Right renal pelvis (tissue), 4 donors: ENCODE measurements around the gene STARD10. TPM values are rescaled to one million over a fixed set of nuclear protein-coding genes. Genes with fewer than 3 reads are reported as not detected.

ENCODE experiments used
- DNase-seq, 4 donors: peaks; one replicate each; pipeline ENCODE4 v3.0.0-alpha.2; 2013; ENCODE audit warnings: low read depth in 4 of 4, low spot score in 3 of 4, missing footprints in 1 of 4
- polyA plus RNA-seq, 4 donors: library from polyadenylated mRNA; unstranded; fragments of 120-200 nt; gene quantifications; one replicate each; pipeline ENCODE4 v1.2.1, GENCODE V29; 2013; ENCODE audit not compliant: insufficient read length in 4 of 4

The STARD10 gene
- polyA plus RNA-seq, 4 donors, result 69.5 to 92.6 (median 79.9) TPM

- no peak for DNase-seq
These were observed 43.2 kb downstream of the STARD10 start for GRCh38 chr11:72750556-72751115.

DNA sequence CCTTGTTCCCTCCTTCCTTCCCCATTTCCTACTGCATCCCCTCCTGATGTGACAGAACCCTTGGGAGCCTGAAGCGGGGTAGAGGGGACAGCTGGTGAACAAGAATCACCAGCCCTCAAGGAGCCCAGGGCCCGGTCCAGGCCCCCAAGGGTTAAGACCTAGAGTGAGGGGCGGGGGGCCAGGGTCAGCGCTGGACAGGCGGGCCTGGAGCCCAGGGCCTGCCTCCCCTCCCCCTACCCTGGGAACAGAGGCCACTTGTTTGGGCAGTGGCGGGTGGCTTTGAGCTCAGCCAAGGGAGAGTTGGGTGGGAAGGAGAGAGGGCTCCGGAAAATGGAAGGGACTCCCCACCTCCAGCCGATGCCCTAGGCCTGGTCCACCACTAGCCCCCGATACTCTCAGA, 43.8 kb downstream of the STARD10 start:
- DNase-seq, result no peak

GRCh38 chr11:72747289-72747855, 46.5 kb downstream of the STARD10 start:
- DNase-seq, result no peak

GRCh38 chr11:72746821-72747220, 47.0 kb downstream of the STARD10 start:
- DNase-seq, result no peak

GRCh38 chr11:72745925-72746550, 47.8 kb downstream of the STARD10 start:
- no peak for DNase-seq

DNA sequence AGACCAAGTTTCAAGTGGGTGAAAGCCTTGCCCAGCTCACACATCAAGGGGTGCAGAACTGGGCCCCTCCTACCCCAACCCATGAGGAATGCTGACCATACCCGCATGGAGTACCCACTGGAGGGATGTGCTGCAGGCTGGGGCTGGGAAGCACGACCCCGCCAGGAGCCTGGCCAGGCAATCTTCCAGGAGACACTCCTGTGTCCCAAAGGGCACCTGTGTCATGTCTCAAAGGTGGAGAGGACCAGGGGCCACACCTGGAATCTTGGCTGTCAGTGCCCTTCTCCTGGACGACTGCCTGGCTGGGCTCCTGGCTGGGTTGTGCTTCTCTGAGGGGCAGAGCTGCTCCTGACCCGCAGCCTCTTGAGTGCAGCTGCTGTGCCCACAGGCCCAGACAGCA, 48.3 kb downstream of the STARD10 start:
- no peak for DNase-seq

DNA sequence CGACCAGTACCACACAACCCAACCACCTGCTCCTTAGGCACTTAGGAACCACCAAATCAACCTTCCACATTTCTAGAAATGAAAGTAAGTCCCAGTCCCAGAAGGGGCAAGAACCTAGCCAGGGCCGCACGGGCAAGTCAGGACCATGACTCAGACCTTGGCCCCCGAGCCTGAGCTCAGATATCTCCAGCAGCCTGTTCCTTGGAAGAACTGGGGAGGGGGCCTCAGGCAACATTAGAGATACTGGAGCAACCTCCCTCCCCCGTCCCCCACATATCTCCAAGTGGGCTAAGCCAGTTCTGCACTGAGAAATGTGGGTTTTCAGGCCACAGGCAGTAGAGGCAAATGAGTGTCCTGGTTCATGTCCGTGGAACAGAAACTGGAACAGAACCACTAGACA, 49.4 kb downstream of the STARD10 start:
- DNase-seq, result no peak

DNA sequence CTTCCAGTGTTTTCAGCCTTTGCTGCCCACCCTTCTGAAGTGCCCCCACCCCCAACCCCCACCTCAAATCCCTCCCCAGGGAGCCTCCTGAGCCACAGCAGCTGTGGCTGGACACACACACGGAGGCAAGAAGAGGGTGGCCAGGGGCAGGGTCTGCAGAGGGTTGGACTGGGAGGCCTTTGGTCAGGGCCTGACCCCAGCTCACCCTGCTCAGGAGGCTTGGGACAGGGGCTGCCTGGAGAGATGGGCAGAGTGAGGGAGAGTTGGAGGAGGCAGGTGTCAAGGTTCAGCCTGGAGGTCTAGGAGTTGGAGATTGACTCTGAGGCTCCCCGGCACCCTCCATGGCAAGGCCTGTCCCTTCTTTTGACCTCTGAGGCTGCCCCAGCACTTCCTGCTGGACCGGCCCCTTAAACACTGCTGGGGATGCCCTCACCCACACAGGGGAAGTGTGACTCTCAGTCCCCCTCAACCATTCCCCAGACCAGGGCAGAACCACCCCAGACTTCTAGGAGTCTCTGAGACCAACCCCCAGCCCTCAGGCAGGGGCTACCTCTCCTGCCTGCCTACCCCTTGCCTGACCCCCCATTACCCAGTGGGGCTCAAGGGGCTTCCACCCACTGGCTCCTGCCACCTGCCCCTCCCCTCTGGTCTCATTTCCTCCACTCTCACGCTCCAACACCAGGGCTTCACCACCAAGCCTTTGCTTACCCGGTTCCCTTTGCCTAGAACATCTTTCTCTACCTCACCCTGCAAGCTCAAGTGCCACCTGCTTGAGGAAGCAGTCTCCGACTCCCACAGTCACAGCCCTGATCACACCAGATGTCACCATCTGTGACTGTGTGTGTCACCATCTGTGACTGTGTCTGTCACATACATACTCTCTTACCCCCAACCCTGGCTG, 50.3 kb downstream of the STARD10 start:
- no peak for DNase-seq

GRCh38 chr11:72742513-72743320, 51.1 kb downstream of the STARD10 start:
- DNase-seq, result no peak

DNA sequence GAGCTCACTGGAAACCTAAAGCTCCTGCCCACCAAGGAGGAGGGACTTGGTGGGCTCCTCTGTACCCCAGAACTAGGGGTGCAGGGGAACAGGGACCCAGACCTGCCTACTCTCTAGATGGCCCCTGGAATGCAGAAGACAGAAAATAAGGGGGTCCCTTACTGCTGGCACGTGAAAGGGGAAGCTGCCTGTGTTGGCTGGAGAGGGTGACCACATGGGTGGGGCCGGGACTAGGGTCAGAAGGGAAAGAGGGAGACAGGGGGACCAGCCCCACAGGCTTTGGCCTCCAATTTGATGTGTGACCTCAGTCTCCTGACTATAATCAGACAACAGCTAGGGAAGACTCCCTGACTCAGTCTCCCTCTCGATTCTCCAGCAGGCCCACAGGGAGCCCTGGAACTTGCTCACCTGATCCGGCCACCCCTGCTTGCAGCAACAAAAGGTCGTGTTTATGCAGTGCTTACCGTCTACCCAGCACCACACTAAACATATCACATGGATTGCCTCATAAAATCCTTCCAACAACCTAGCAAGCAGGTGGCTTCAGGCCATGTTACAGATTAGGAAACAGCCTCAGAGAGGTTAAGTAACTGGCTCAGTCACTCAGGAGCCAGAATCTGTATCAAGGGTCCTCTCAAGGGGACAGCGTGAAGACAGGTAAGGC, 51.9 kb downstream of the STARD10 start:
- DNase-seq, result no peak

GRCh38 chr11:72741429-72741833, 52.4 kb downstream of the STARD10 start:
- no peak for DNase-seq

DNA sequence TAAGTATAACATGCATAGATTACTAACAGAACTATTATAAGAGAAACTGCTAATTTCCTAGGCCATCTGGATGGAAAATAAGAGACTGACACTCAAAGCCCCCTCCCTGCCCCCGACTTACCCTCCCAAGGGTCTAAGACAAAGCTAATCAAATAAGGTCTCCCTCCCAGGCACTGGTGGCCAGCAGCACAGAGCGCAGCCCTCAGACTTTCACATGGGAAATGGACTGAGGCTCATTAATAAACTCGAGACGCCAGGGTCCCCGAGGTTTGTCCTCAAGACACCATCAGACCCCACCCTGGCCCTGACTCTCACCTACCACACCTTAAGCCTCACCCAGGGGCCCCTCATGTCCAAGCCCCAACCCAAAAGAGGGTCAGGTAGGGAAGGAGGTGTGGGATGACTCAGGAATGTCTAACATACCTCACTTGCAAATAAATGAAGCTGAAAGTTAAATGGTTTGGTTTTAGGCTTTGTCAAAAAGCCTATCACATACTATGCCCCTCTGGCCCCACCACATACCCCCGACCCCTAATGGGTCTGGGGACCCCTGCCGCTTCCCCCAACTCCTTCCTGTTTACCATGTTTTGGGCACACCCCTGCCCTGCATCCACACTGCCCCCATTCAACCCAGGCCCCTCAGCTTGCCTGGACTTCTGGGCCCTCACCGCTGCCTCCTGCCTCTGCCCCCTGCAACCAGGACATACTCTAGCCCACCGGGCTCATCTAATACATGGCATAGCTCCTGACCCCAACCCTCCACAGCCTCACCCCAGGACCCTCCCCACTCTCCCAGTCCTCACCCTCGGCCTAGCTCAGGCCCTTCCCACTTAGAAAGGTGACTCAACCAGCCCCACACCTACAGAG, 53.1 kb downstream of the STARD10 start:
- DNase-seq, result no peak

GRCh38 chr11:72740060-72740424, 53.8 kb downstream of the STARD10 start:
- DNase-seq, result no peak

DNA sequence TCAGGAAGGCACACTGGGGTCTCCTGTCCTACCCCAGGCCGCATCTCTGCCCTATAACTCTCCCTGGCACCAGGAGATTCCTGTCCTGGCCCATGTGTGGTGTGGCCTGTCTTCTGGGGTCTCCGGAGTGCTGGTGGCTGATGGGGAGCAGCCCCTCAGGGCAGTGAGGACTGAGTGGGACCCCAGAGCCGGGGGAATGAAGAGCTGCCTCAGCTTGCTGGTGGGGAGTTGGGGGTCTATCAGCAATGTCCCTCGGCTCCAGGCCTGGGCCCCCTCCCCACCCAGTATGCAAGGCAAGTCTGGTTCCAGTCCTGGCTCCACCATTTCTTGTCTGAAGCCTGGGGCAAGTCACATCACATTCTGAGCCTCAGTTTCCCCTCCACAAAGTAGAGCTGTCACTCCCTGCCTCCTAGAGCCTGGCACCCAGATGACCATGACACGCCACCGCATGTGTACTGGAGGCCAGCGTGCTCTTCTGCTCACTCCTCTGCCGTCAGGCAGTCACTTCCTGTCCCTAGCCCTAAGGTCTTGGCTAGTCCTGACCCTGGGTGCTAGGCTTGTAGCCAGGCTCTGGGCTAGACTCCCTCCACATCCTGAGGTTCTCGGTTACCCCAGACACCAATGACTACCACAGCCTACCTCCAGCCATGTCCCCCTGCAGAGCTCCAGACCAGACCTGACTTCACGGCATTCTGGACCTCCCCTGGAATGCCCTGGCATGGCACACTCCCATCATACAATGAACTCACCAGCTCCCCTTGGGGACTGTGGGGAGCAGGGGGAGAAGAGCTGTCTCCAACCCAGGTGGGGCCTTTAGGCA, 54.4 kb downstream of the STARD10 start:
- DNase-seq, result no peak

GRCh38 chr11:72738199-72739141, 55.4 kb downstream of the STARD10 start:
- DNase-seq, result no peak

DNA sequence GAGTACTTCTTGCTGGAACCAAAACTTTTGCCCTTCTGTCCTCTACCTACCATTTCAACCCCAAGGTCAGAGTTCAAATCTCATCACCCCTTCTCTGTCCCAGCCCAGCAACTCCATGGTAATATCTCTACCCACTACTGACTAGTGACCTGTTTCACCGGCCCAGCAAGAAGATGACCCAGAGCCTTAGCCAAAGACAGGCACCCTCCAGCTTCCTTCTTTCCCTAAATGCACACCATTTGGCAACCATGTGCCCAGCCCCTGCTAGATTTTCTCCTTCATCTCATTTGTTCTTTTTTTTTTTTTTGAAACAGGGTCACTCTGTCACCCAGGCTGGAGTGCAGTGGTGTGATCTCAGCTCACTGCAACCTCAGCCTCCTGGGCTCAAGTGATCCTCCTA, 56.5 kb downstream of the STARD10 start:
- no peak for DNase-seq

DNA sequence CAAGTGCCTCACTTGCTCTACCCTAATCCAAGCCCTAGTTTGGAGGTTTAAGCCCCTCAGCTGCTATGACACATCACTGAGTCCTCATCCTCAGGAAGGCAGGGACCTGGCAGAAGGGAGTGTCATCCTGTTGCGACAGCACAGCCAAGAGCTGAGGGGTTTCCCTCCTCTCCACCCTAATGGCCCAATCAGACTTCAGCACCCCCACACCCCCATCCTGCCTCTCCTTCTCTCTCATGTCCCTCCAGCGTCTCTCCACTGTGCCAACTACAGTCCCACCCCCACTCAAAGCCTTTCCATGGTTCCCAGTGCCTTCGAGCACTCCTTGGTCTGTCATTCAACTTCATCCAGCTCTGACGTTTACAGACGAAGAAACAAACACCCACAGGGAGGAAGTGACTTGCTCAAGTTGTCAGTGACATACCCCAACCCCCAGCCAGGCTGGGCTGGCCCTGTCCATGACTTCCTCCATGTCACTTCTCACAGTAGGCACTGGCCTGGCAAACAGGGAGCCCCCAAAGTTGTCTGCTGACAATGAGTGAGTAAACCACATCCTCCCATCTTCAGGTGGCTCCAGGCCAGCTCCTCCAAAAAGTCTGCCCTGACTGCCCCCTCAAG, 57.3 kb downstream of the STARD10 start:
- DNase-seq, result no peak
